HCT116 (cell line): ENCODE results near the gene AIM2.

ENCODE experiments used
- CTCF ChIP-seq, 3 experiments: fragments of 200-600 bp in 1 of 3; sonication (generic) in 1 of 3; IDR thresholded peaks in 2 of 3; conservative IDR thresholded peaks in 1 of 3; 2 replicates each; pipeline ENCODE4 v1.5.1; 2012 to 2017; ENCODE audit warnings: low read depth in 2 of 3, low read length in 2 of 3, antibody characterized with exemption in 1 of 3, borderline replicate concordance in 1 of 3, control low read depth in 1 of 3, mild to moderate bottlenecking in 1 of 3, mixed read lengths in 1 of 3, mixed run types in 1 of 3, moderate library complexity in 1 of 3; ENCODE audit not compliant: insufficient read depth in 1 of 3
- EZH2 ChIP-seq: fragments of 200-600 bp; sonication (generic); IDR thresholded peaks from 2 replicates; pipeline ENCODE4 v1.6.1; 2017; ENCODE audit warnings: antibody characterized with exemption, mixed run types
- REST ChIP-seq: IDR thresholded peaks from 2 replicates; pipeline ENCODE4 v1.6.1; 2012; ENCODE audit warnings: low read depth

- no peak for TF ChIP-seq CTCF (IDR thresholded peaks at IDR 0.05 in 2 of 3, conservative IDR thresholded peaks at IDR 0.05 in 1 of 3; ENCODE audit: borderline replicate concordance in 1 of 3, insufficient read depth in 1 of 3, low read depth in 2 of 3, low read length in 2 of 3)
- no peak for TF ChIP-seq EZH2
- no peak for TF ChIP-seq REST
These were observed 35.5 kb downstream of the AIM2 start for GRCh38 chr1:159040893-159041724.
